ENCODE results near the gene VAMP8. TPM values are rescaled to one million over a fixed set of nuclear protein-coding genes. Genes with fewer than 3 reads are reported as not detected.

Gene VAMP8
- total and polyA plus RNA-seq, 9 donors, result 5.9 to 58.4 (median 24.7) TPM

- Histone ChIP-seq H3K27ac (no peak overlapping the region), H3K9me3 (no peaks in the 10 kb centered on the region), H3K36me3 (no peaks in the 10 kb centered on the region), H3K4me3 (no peak overlapping the region), H3K4me1 (ENCODE audit: insufficient read depth) (no peaks in the 10 kb centered on the region), H3K27me3 (no peaks in the 10 kb centered on the region)
- intact Hi-C loops (cut with DNase I), result no loop called here
- DNase-seq, result no peak
- 85 to 90% (median 89%) methylated on average over 10 of the region's 10 CpGs for WGBS, 3 donors
- no peak for TF ChIP-seq EP300 (IDR thresholded peaks at IDR 0.05)
- TF ChIP-seq, protein P1, sequence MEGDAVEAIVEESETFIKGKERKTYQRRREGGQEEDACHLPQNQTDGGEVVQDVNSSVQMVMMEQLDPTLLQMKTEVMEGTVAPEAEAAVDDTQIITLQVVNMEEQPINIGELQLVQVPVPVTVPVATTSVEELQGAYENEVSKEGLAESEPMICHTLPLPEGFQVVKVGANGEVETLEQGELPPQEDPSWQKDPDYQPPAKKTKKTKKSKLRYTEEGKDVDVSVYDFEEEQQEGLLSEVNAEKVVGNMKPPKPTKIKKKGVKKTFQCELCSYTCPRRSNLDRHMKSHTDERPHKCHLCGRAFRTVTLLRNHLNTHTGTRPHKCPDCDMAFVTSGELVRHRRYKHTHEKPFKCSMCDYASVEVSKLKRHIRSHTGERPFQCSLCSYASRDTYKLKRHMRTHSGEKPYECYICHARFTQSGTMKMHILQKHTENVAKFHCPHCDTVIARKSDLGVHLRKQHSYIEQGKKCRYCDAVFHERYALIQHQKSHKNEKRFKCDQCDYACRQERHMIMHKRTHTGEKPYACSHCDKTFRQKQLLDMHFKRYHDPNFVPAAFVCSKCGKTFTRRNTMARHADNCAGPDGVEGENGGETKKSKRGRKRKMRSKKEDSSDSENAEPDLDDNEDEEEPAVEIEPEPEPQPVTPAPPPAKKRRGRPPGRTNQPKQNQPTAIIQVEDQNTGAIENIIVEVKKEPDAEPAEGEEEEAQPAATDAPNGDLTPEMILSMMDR (IDR thresholded peaks at IDR 0.05), result no peak
- no peak for TF ChIP-seq POLR2A (IDR thresholded peaks at IDR 0.05)
Measured at GRCh38 chr2:85549095-85549494, 28.3 kb upstream of the VAMP8 start.

DNA sequence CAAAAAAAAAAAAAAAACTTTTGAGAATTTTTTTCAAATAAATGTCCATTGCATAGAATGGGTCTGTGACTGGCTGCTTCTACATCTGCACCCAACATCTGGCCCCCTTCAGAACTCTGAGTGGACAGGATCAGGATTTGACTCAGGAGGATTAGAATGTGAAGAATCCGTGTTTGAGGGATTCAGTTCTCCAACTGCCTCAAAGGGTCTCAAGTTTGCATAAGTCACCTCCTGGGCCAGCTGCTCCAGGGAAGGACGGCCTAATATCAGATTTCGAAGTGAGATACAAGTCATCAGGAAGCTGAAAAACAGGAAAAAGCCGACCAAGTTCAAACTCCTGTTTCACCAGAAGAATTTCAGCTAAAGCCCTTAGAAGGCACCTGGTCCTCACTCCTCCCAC is 27.6 kb upstream of the VAMP8 start:
- Histone ChIP-seq H3K27me3 (no peaks in the 10 kb centered on the region), H3K4me1 (ENCODE audit: insufficient read depth) (no peaks in the 10 kb centered on the region), H3K4me3 (no peak overlapping the region), H3K27ac (no peak overlapping the region), H3K36me3 (no peaks in the 10 kb centered on the region), H3K9me3 (no peaks in the 10 kb centered on the region)
- DNase-seq, result no peak
- TF ChIP-seq, protein P1 (IDR thresholded peaks at IDR 0.05), result no peak
- no peak for TF ChIP-seq POLR2A (IDR thresholded peaks at IDR 0.05)
- TF ChIP-seq EP300 (IDR thresholded peaks at IDR 0.05), result no peak
- 32 to 50% (median 39%) methylated on average over 4 of the region's 4 CpGs for whole genome bisulfite sequencing, 3 donors
- intact Hi-C loops (cut with DNase I), result loop anchor here in 2 of 4 donors (5.0 to 10.0 kb wide), 2 partner anchors 128 to 415 kb away; partner anchors contain the start of gene TCF7L1 (in 1 of the 2)

DNA sequence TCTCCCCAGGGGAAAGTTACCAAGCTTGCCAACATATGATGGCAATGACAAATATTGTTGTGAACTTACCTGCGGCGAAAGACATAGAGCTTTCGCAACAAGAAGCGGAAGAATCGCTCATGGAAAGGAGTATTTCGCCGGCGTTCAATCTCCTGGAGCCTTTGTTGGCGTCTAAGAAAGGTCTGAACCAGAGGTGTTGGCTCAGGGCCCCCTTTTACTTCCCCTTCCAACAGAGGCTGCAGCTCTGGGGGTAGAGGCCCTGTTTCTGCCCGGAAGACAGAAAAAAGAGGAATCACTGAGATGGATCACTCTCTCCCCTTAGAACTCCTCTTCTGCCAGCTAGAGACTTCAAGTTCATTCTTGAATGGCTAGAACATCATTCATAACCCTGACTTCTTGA is 26.9 kb upstream of the VAMP8 start:
- Histone ChIP-seq H3K27ac (no peak overlapping the region), H3K4me1 (ENCODE audit: insufficient read depth) (no peaks in the 10 kb centered on the region), H3K36me3 (no peaks in the 10 kb centered on the region), H3K27me3 (no peaks in the 10 kb centered on the region), H3K9me3 (no peaks in the 10 kb centered on the region), H3K4me3 (no peak overlapping the region)
- intact Hi-C loops (cut with DNase I), result loop anchor here in 2 of 4 donors (5.0 to 10.0 kb wide), 2 partner anchors 128 to 416 kb away; partner anchors contain the start of gene TCF7L1 (in 1 of the 2)
- TF ChIP-seq, protein P1 (IDR thresholded peaks at IDR 0.05), result no peak
- TF ChIP-seq EP300 (IDR thresholded peaks at IDR 0.05), result no peak
- TF ChIP-seq POLR2A (IDR thresholded peaks at IDR 0.05), result no peak
- DNase-seq, result no peak
- WGBS, 3 donors, result 83 to 90% (median 88%) methylated on average over 10 of the region's 10 CpGs

GRCh38 chr2:85551698-85552678 is 25.4 kb upstream of the VAMP8 start:
- WGBS, 3 donors, result 75 to 80% (median 75%) methylated on average over 9 of the region's 9 CpGs
- Histone ChIP-seq H3K27me3 (no peaks in the 10 kb centered on the region), H3K4me3 (no peak overlapping the region), H3K4me1 (ENCODE audit: insufficient read depth) (no peaks in the 10 kb centered on the region), H3K27ac (no peak overlapping the region), H3K9me3 (no peaks in the 10 kb centered on the region), H3K36me3 (no peaks in the 10 kb centered on the region)
- peak; percentile 69 to 88 (median 82) for DNase-seq
- intact Hi-C loops (cut with DNase I), result loop anchor here (1.0 to 10.0 kb wide), 5 partner anchors 130 to 417 kb away; partner anchors contain the start of gene TCF7L1 (in 1 of the 4)
- TF ChIP-seq, protein P1 (IDR thresholded peaks at IDR 0.05), result peak; percentile 65 to 95 (median 89)
- TF ChIP-seq EP300 (IDR thresholded peaks at IDR 0.05) (no peak), POLR2A (IDR thresholded peaks at IDR 0.05) (no peak)
